ENCODE data around the gene HYDIN.
"Not testable (repeated sequence)": the region's sequence is repeated elsewhere in the genome, so short reads cannot be mapped to it uniquely, and the experiment has no call there.

DNA sequence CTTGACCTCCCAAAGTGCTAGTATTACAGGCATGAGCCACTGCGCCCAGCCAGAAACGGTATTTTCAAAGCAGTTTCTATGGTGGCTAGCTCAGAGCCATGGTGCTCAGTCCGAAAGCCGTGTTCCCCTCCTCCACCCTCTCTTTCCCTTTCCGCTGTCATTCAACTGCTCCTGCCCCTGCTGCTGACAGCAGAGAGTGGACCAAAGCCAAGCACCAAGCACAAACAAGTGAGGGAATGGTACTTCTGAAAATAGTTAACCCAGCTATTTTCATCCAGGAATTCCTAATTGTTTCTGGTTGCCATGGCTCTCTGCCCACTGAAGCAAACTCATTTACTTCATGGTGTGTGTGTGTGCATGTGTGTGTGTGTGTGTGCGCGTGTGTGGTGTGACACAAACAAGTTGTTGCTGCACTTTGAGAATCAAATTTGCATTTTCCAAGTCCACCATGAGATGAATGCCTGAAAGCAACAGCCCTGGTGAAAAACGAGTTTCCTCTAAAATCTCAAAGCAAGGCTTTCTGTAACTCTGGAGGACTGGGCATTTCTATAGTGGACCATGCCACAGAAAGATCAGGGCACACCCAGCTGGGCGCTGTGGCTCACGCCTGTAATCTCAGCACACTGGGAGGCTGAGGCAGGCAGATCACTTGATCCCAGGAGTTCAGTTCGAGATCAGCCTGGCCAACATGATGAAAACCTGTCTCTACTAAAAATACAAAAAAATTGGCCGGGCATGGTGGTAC is 293.6 kb downstream of the HYDIN start:
- TF ChIP-seq, protein P1, sequence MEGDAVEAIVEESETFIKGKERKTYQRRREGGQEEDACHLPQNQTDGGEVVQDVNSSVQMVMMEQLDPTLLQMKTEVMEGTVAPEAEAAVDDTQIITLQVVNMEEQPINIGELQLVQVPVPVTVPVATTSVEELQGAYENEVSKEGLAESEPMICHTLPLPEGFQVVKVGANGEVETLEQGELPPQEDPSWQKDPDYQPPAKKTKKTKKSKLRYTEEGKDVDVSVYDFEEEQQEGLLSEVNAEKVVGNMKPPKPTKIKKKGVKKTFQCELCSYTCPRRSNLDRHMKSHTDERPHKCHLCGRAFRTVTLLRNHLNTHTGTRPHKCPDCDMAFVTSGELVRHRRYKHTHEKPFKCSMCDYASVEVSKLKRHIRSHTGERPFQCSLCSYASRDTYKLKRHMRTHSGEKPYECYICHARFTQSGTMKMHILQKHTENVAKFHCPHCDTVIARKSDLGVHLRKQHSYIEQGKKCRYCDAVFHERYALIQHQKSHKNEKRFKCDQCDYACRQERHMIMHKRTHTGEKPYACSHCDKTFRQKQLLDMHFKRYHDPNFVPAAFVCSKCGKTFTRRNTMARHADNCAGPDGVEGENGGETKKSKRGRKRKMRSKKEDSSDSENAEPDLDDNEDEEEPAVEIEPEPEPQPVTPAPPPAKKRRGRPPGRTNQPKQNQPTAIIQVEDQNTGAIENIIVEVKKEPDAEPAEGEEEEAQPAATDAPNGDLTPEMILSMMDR (IDR thresholded peaks at IDR 0.05), result not testable (repeated sequence)
- not testable (repeated sequence) for TF ChIP-seq POLR2A (IDR thresholded peaks at IDR 0.05)
